NCI-H1105 treated with DMSO at 0.1 percent for 48 hours (cell line): ENCODE data around the gene CADPS.
A peak's percentile ranks its signal among the peaks of the same experiment; 100 is the strongest.

Experiments used
- DNase-seq: peaks from one replicate; lab custom pipeline; 2025; lab: John Stamatoyannopoulos, UW

CADPS gene

DNA sequence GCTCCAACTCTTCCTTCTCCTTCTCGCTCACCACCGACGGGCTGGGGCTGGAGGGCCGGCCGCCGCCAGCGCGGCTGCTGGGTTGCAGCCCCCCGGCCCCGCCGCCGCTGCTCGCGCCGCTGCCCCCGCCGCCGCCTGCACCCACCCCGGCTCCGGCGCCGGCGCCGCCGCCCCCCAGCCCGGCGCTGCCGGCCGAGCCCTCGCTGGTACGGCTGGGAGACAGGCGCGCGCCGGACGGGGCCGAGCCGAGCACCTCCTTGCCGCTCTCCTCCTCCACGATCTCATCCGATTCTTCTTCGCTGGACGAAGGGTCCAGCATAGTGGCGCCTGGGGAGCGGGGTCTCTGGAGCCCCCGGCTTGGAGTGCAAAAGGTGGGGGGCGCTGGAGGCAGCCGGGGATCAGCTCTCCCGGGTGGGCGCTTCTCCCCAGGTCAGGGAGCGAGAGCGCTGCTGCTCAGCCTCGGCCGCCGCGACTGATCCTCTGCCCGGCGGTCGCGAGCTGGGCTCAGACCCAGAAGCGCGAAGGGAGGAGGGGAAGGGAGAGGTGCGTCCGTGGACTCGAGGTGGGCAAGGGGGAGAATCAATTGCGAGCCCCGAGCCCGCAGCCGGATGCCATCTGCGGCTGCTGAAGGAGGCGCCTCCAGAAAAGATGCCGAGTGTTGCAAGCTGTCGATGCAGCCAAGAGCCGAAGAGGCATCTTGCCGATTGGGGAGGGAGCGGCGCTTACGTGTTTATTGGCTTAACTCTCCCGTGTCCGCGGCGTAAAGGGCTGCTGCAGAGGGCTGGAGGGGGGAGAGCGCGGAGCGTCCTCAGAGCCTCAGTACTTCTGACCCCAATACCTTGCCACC, at the start of gene CADPS:
TSS of gene CADPS (minus strand) at position 706 of the 847 bp plus-strand sequence. CDS start at position 319, 387 bp downstream.
- DNase-seq, result peak; percentile 51

DNA sequence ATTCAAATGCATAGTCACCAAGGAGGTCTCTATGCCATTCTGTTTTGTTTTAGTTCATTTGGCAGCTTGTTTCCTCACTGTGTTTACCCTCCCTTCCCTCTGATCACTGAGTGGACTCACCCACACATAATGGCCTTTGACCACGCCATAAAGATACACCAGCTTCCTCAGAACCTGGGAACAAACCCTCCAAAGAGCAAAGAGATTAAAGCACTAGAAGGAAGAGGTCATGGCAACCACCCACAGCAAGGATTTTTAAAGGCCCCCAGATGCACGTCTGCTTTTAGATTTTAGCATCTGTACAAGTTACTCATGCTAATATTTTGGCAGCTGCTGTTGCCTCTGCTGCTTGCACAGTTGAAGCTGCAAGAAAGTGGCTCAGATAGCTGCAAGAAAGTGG, 47.9 kb upstream of the CADPS start:
- no peak for DNase-seq

DNA sequence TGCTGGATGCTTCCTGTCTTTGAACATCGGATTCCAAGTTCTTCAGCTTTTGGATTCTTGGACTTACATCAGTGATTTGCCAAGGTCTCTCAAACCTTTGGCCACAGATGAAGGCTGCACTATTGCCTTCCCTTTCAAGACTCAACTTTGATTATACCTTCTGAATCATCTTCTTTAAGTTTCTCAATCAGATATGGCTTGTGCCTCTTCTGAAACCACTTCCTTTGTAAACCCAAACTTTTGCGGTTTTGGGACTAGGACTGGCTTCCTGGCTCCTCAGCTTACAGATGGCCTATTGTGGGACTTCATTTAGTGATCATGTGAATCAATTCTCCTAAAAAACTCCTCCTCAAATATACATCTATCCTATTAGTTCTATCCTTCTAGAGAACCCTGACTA, 47.1 kb upstream of the CADPS start:
- no peak for DNase-seq

DNA sequence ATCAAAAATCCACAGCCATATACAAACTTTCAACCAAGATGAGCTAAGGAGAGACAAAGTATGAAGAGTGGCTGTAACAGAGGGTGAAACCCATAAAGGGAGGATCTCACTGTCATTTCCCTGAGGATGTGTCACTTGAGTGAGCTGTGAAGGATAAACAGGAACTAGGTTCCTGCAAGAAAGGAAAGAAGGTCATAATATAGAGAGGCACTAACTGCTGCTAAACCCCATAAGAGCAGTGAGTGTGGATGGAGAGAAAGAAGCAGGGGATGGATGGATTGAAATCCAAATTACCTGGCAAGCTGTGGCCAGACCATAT, 45.2 kb upstream of the CADPS start:
- DNase-seq, result no peak

DNA sequence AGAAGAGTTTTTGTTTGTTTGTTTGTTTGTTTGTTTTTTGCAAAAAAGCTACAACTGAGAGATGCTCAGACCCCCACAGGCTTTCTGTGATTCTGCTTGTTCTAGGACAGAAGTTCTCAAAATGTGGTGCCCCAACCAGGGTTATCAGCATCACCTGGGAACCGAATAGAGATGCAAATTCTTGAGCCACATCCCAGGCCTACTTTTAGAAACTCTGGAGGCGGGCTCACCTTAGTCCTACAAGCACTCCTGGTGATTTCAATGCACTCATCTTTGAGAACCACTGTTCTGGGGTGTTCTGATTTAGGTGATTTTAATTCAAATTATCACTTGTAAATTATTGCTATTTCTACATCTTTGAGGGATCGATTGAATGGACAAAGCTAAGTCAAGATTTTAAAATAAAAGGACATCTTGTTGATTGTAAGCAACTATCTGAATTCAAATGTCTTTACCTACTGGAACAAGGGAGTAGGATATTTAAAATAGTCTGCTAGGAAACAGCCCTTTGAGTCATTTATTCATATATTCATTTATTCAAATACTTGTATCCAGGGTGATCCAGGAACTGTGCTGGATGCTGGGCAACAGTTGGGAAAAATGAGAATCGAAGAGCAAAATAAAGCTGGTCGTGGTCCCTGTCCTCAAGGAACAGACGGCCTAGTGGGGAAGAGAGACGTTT, 44.7 kb upstream of the CADPS start:
- no peak for DNase-seq

DNA sequence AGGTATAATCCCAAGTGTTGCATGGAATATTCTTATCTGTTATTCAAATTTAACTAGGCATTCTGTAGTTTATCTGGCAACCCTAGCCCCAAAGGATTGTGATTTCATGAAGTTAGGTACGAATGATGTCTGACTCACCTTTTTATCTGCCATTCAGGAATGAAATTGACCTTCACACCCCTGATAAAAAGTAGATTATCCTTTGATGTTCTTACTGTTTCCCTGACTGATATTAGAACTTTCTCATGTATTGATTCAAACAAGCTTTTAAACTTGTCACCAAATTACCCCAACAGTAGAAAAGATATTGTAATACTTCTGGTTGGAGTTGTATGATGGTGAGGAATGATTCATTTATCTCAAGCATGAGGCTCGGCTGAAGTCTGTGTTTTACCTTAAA, 43.6 kb upstream of the CADPS start:
- no peak for DNase-seq

DNA sequence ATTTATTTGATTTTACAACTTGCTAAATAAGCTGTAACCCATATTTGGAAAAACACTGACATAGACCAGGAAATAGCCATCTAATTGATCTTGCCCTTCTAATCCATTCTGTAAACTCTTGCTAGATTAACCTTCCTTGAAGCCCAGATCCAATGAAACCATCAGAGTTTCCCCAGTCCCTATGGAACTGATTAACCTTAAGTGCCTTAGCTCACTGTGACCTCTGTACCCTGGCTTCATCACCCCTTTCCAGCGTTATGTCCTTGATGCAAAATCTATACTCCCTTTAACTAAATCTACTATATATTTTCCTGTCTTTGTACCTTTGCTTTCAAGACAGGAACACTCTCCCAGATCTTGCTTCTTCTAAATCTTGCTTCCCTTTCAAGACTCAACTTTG, 42.9 kb upstream of the CADPS start:
- no peak for DNase-seq

DNA sequence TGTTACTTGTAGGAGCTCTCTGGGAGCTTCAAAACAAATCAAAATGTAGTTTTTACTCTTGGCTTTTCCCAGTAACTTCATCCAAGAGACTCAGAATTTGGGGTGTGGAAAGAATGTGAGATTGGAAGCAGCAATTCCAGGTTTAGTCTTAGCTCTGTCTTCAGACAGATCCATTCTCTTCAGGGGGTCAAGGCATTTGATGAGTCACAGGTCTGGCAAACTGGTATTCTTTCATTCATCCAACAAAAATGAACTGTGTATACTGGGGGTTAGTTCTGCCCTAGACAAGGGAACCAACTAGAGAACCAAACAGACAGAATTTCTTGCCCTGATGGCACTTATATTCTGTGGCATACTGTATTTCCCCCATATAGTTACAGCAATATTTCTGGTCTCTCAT, 36.3 kb upstream of the CADPS start:
- no peak for DNase-seq

DNA sequence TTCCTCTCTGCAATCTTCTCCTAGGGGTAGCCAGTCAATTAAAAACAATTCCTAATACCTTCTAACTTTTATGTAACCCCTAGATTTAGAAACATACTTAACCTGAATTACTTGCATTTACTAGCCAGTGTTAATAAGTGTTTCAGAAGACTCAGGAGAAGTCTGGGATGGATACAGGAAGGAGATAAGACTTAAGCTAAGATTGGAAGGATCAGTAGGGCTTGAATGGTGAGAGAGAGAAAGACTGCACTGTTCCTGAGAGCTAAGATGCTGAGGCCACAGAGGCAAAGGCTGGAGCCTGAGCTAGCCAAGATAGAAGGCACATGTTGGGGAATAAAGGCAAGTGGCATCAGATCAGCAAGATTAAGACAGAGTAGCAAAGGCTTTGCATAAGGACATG, 30.1 kb upstream of the CADPS start:
- no peak for DNase-seq

DNA sequence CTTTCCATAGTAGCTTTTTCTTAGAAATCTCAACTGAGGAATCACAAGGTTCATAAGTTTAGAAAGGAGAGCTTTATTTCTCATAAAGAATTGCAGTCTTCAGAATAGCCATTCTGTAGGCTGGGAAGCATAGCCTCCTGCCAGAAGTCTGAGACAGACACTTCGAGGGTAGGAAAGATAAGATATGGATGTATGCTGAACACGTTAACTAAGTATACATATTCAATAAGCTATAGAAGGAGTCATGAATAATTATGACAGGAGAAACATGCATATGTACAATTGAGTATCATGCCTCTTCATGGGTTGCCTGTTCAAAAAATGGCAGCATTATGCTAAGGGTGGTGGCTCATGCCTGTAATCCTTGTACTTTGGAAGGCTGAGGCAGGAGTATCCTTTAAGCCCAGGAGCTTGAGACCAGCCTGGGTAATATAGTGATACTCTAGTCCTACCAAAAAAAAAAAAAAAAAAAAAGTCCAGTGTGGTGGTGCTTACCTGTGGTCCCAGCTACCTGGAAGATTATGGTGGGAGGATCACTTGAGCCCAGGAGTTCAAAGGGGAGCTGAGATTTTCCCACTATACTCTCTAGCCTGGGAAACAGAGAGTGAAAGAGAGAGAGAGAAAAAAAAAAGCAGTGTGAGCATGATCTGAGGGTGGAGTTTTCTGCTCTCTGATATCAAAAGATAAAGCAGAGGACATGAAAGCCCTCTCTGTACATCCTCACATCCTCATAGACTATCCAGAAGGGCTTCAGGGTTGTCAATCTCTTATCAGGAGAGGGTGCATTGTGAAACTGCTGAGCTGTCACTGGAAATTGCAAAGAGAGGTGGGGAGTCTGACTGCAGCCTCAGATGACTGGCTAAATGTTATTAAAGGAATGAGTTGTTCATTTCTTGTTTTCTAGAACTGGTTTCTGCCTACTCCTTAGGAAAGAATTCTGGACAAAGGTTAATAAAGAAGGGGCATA, 23.6 kb upstream of the CADPS start:
- no peak for DNase-seq

DNA sequence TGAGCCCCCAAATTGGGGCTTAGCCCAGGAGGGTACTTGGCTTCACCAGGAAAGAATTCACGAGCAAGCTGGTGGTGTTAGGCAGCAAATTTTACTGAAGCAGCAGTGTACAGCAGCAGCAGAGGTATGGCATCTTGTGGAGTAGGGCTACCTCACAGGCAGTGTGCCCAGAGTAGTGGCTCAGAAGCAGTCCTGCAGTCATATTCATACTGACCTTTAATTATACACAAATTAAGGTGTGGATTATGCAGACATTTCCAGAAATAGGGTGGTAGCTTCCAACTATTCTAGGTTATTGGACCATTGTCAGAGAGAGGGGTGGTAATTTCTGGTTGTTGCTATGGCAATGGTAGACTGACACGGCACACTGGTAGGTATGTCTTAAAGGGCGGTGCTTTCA, 20.7 kb upstream of the CADPS start:
- DNase-seq, result no peak

DNA sequence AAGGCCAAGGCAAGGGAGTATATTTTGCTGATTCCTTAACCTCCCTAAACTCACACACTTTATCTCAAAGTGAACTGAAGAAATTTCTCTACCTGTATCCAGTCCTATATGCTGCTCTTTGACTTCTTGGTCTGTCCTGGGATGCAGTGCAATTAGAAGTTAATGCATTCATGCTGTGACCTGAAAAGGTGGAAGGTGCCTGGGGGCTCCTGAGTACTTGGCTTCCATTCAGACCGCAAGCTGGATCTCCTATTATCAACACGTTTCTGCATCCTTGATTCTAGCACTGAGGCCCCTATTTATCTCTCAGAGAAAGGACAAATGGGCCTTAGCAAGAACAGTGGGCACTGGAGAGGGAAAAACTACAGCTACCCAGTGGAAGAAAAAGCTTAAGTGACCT, 17.7 kb upstream of the CADPS start:
- no peak for DNase-seq

DNA sequence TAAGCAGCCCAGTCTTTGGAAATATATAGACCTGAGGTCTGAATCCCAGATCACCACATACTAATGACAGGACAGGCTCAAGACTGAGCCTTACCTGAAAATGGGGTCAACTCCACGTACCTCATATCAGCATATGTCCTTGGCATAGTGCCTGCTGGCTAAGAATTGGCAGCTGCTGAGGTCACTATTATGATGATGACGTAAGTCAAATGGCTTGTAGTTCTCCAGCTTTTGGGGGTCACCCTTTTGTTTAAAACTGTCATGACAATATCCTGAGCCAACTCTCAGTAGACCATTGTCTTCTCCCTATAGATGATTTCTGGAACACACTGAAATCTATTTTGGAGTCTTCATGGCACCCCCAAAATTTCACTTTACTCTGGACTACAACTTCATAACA, 16.8 kb upstream of the CADPS start:
- no peak for DNase-seq

DNA sequence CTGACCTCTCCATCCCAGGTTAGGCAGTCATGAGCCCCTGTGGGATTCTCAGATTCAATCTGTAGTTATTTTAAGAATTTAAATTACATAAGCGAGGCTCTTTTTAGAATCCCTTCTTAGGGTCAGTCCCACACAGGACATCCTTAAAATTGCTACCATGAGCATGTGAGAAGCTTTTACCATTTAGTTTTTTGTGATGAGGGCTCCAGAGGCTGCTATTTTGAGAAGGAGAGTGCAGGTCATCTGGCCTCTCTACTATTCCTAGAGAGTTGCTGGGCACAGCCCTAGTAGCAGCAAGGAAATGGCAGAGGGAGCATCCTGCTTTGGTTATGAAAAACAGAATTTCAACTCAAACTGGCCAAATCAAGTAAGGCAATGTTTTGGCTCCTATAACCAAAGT, 13.6 kb upstream of the CADPS start:
- no peak for DNase-seq

DNA sequence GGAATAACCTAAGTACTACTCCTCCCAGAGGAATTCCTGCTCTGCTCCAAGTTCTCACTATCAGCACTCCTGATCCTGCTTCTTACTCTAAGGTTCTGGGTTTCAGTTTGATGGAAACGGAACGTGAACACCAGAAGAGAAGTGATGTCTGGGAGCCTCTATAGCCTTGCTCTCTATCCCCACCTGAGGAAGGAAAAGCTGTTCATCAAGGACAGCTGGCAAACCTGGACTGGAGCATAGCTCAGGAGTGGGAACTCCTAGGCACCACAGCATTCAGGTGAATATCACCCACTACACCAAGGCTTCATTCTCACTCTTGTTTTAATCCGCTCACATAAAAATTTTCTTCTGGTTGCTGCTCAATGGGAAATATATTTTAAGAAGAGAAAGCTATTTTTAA, 13.0 kb upstream of the CADPS start:
- no peak for DNase-seq

DNA sequence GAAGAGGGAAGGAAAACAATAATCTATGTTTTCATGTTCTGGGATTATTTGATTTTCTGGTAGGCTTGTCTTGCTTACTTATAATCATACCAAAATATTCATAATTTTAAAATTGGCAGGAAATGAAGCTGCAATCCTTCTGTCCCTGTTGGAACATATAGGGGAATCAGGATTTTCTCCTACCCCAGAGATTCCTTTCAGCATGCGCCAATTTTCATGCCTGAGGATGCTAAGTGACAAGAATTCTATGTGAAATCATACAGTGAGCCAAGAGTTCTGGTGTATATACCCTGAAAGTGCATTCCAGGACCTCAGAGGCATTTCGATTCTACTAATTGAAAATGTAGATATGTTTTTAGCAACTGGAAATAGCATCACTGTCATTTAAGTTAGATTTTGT, 9.9 kb upstream of the CADPS start:
- no peak for DNase-seq

DNA sequence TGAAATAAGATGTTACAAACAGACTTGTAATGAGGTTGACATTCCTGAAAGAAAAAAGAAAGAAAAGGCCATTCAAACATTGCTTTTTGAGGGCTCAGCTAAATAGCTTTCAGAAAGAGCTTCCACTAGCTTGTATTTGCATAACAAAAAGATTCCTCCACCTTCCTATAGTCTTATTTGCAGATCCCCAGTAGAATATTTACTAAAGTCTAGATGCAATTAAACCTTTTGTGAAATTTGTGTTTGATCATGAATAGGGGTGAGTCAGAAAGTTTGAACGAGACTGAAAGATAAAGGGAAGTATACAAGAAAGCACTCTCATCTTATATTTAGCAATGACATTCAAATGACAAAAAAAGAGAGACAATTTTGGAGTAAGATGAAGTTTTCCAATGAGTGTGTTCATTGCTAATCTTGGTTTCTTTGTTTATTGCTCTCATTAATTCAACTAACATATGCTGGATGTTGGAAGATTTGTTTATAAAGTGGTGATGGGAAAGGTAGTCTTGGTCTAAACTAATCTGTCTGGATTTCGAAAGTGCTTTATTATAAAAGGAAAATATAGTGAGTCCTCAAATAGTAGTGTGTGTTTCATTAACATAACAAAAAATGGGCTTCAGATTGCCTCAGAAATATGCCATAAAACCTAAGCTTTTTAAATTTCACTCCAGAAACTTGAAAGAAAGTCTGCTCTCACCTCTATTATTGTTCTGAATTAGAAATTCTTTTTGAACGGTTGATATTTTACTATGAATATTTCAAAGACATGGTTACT, 9.1 kb upstream of the CADPS start:
- DNase-seq, result no peak

DNA sequence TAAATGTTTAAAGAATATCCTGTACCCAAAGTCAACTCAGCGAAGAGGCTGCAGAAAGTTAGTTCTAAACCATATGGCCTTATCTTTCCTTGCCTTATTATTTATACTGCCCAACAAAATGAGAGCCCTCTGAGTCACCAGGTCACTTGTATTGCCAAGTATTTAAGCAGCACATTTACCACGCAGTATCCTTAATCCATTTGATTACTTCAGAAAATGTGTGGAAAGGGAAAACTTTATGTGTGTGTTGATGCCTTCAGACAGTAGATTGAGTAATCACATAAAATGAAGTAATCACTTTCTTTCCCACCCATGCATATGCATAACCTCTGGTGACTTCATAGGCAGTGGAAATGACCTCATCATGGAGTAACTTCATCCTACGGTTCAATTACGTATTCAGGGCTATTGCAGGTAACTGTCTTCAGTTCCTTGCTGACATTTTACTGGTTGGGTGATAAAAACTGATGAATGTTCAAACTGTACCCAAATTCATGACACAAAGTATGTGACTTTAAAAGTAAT, 7.5 kb upstream of the CADPS start:
- DNase-seq, result no peak

DNA sequence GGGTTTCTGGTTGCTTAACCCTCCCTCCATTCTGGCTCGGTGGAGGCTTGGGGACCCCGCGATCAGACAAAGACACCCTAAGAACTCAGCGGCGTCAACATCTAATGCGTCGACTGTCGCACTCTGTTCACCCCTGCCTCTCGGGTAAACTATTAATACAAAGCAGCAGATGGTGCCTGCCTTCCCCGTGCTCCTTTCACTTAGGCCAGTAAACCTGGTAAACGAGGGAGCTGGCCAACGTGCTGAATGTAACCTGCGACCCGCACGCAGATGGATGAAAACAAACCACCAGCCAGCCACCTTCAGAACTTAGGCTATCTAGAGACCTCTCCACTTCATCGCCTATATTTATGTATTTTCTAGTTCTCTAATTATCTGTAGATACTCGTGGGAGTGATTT, 848 bp upstream of the CADPS start:
- DNase-seq, result peak; percentile 39

DNA sequence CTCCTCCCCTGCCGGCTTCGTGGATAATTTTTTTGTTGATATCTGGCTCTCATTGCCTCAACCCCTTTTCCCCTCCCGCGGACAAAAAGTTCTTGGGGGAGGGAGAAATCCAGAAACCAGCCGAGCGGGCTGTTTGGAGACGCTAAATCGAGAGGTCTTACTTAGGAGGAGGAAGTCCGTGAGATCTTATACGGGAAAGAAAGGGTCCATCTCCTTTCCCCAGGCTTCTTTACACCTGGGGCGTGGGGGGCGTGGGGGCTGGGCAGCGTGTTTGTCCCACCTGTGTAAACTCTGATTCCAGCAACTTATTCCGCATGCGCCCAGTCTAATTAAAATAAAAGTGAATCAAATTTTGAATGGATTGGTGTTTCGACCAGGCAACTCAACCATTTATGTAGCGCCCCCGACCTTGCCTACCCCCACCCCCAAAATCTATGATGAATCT, 364 bp upstream of the CADPS start:
- DNase-seq, result no peak
